ENCODE measurements around the gene NFIB. TPM values are rescaled to one million over a fixed set of nuclear protein-coding genes. Genes with fewer than 3 reads are reported as not detected.

NFIB gene
- polyA plus RNA-seq, 1 of the 3 experiments (the other 2 are of a cell fraction), result 9.2 TPM

DNA sequence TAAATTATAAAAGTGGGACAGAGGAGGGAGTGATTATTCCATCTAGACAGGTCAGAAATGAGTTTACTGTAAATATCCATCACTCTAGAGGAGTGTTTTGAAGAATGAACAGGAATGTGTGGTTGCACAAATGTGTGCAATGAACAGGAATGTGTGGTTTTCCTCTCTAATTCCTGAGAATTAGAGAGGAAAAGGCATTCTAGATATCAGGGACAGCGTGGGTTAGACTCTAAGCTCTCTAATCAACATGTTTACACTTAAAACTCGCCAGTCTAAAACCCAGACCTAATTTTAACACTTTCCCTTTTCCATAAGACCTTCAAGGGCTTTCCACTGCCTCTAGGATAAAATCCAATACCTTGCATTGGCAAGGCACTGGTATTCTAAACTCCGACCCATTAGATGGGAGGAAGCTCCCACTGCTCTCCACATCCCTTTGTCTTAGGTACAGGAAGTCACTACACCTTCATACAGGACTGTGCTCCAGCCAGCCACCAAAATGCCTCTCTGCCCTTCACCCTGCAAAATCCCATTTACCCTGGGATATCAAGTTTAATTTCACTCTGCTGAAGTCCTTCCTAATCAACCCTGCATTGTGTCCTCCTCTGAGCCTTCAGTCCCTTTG, 67.9 kb downstream of the NFIB start:
- Histone ChIP-seq H3K9ac (no peak overlapping the region), H3K36me3 (replicated peaks in 1 of 2; ENCODE audit: control insufficient read depth in 1 of 2, insufficient read depth in 2 of 2, low read length in 1 of 2) (no peaks in the 10 kb centered on the region), H4K20me1 (ENCODE audit: insufficient read depth) (peaks cover 3% of the 10 kb centered on the region; the same call in 1 of the 2 replicates), H3K27ac (ENCODE audit: low read depth in 2 of 2, low read length in 1 of 2) (no peak overlapping the region), H3K79me2 (ENCODE audit: insufficient read depth) (peaks cover 71% of the 10 kb centered on the region), H3K27me3 (ENCODE audit: insufficient read depth) (no peaks in the 10 kb centered on the region), H3K9me3 (no peaks in the 10 kb centered on the region), H3F3A (replicated peaks; ENCODE audit: insufficient read depth) (peaks cover 16% of the 10 kb centered on the region), H3K4me1 (ENCODE audit: control insufficient read depth in 1 of 2, insufficient read depth in 2 of 2, low read depth in 1 of 2, low read length in 1 of 2) (peaks cover 14 to 28% of the 10 kb centered on the region in 2 experiments; a peak in 3 of 4 replicates), H3K9me2 (no peaks in the 10 kb centered on the region), H3K4me2 (no peak overlapping the region), H3K4me3 (ENCODE audit: low read depth in 2 of 2, low read length in 1 of 2) (no peak overlapping the region), H2AFZ (ENCODE audit: low read depth) (no peak overlapping the region)
- ChIA-PET POLR2A (no interaction called here), CTCF (no interaction called here)
- no peak for DNase-seq
- no peak for TF ChIP-seq FOSL2 (IDR thresholded peaks at IDR 0.05; ENCODE audit: borderline replicate concordance, low read depth)
- TF ChIP-seq RAD21 (IDR thresholded peaks at IDR 0.05; ENCODE audit: low read length), result no peak
- TF ChIP-seq, protein P1, sequence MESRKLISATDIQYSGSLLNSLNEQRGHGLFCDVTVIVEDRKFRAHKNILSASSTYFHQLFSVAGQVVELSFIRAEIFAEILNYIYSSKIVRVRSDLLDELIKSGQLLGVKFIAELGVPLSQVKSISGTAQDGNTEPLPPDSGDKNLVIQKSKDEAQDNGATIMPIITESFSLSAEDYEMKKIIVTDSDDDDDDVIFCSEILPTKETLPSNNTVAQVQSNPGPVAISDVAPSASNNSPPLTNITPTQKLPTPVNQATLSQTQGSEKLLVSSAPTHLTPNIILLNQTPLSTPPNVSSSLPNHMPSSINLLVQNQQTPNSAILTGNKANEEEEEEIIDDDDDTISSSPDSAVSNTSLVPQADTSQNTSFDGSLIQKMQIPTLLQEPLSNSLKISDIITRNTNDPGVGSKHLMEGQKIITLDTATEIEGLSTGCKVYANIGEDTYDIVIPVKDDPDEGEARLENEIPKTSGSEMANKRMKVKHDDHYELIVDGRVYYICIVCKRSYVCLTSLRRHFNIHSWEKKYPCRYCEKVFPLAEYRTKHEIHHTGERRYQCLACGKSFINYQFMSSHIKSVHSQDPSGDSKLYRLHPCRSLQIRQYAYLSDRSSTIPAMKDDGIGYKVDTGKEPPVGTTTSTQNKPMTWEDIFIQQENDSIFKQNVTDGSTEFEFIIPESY (IDR thresholded peaks at IDR 0.05; ENCODE audit: borderline replicate concordance, low read depth), result no peak
- WGBS (ENCODE audit: low lambda C conversion rate), result 90% methylated on average over 3 of the region's 3 CpGs

- Histone ChIP-seq H3K4me2 (no peak overlapping the region), H3K4me3 (ENCODE audit: low read depth in 2 of 2, low read length in 1 of 2) (no peak overlapping the region), H3K27me3 (ENCODE audit: insufficient read depth) (no peaks in the 10 kb centered on the region), H4K20me1 (ENCODE audit: insufficient read depth) (no peaks in the 10 kb centered on the region; the same call in 1 of the 2 replicates), H3K9ac (no peak overlapping the region), H3K79me2 (ENCODE audit: insufficient read depth) (peaks cover 67% of the 10 kb centered on the region; the same call in 1 of the 2 replicates), H3K27ac (ENCODE audit: low read depth in 2 of 2, low read length in 1 of 2) (no peak overlapping the region; a peak in 1 of 4 replicates), H3F3A (replicated peaks; ENCODE audit: insufficient read depth) (peaks cover 16% of the 10 kb centered on the region), H2AFZ (ENCODE audit: low read depth) (no peak overlapping the region), H3K36me3 (replicated peaks in 1 of 2; ENCODE audit: control insufficient read depth in 1 of 2, insufficient read depth in 2 of 2, low read length in 1 of 2) (no peaks in the 10 kb centered on the region), H3K9me2 (no peaks in the 10 kb centered on the region), H3K9me3 (no peaks in the 10 kb centered on the region), H3K4me1 (ENCODE audit: control insufficient read depth in 1 of 2, insufficient read depth in 2 of 2, low read depth in 1 of 2, low read length in 1 of 2) (peaks cover 16 to 30% of the 10 kb centered on the region in 2 experiments; a peak in 3 of 4 replicates)
- no peak for DNase-seq
- POLR2A ChIA-PET, result interaction anchor here (0.6 kb wide), 1 partner anchor 805 kb away, joined by 4 read pairs; no protein-coding TSS in a partner anchor
- WGBS (ENCODE audit: low lambda C conversion rate), result 92% methylated on average over 5 of the region's 5 CpGs
- CTCF ChIA-PET, result interaction anchor here (0.5 kb wide), 1 partner anchor 10 kb away, joined by 3 read pairs; no protein-coding TSS in a partner anchor
- no peak for TF ChIP-seq MAX (IDR thresholded peaks at IDR 0.05; ENCODE audit: low read depth)
- TF ChIP-seq SMC3 (IDR thresholded peaks at IDR 0.05; ENCODE audit: low read depth, low read length), result no peak
- TF ChIP-seq JUND (IDR thresholded peaks at IDR 0.05), result no peak
- no peak for TF ChIP-seq USF2 (IDR thresholded peaks at IDR 0.05; ENCODE audit: borderline replicate concordance, low read depth, low read length)
- no peak for TF ChIP-seq RCOR1 (IDR thresholded peaks at IDR 0.05; ENCODE audit: low read length)
- no peak for TF ChIP-seq POLR2AphosphoS5 (IDR thresholded peaks at IDR 0.05; ENCODE audit: low read depth, low read length)
- TF ChIP-seq RFX5 (IDR thresholded peaks at IDR 0.05; ENCODE audit: low read length), result no peak
- no peak for TF ChIP-seq CHD2 (IDR thresholded peaks at IDR 0.05; ENCODE audit: low read length, partially characterized antibody)
- no peak for TF ChIP-seq MEF2A (IDR thresholded peaks at IDR 0.05; ENCODE audit: borderline replicate concordance, low read depth)
- no peak for TF ChIP-seq EZH2phosphoT487 (IDR thresholded peaks at IDR 0.05; ENCODE audit: borderline replicate concordance, low read depth)
- no peak for TF ChIP-seq CTCF (IDR thresholded peaks at IDR 0.05)
- TF ChIP-seq YY1 (IDR thresholded peaks at IDR 0.05; ENCODE audit: low read depth), result no peak
- no peak for TF ChIP-seq TCF12 (IDR thresholded peaks at IDR 0.05)
- no peak for TF ChIP-seq REST (IDR thresholded peaks at IDR 0.05; ENCODE audit: low read depth, low read length)
- no peak for TF ChIP-seq ELF1 (IDR thresholded peaks at IDR 0.05)
- TF ChIP-seq NFIC (IDR thresholded peaks at IDR 0.05; ENCODE audit: borderline replicate concordance), result no peak
Observed at GRCh38 chr9:14243514-14244042, 70.4 kb downstream of the NFIB start.

Data from SK-N-SH (cell line).